K562 (cell line): ENCODE data around the gene STRA8. TPM values are rescaled to one million over a fixed set of nuclear protein-coding genes. Genes with fewer than 3 reads are reported as not detected.

Source experiments
- ATAC-seq: fragments of 200-7000 bp; cut with Tn5 transposase; 3 replicates; pipeline ENCODE4 v1.9.1; 2020; ENCODE audit warnings: moderate library complexity
- BruUV-seq: library from RNA; stranded (reverse); fragments of 400-500 nt; replicated peaks from 2 replicates; lab custom pipeline; 2021; lab: Mats Ljungman, UMichigan
- CTCF ChIA-PET: fragments of 300-600 bp; formaldehyde crosslinking; extraction: SDS; loops from one replicate; lab custom pipeline; 2021; ENCODE audit warnings: low intra/inter-chr PET ratio; lab: Yijun Ruan, JAX
- POLR2A ChIA-PET: fragments of 300-600, 350-650 bp; sonication (Branson Sonifier 250); formaldehyde crosslinking; extraction: SDS; loops from one replicate; lab custom pipeline; 2021; ENCODE audit warnings: antibody characterized with exemption, inconsistent platforms; lab: Yijun Ruan, JAX
- DNase-seq, 4 experiments: peaks; one replicate each; pipeline versions ENCODE4 v3.0.0 to v3.0.0-alpha.2; 2011 to 2018; ENCODE audit warnings: low spot score in 3 of 4, mixed read lengths in 3 of 4; ENCODE audit errors: extremely low read depth in 1 of 4
- FAIRE-seq: peaks from 2 replicates; lab custom pipeline; 2011; peaks lifted over from hg19 to GRCh38; lab: Jason Lieb, UNC
- H2AFZ ChIP-seq: 2 replicates; pipeline ENCODE4 v1.6.0; 2011; ENCODE audit warnings: low read depth, low read length, control low read depth, inconsistent platforms
- H3K27ac ChIP-seq: fragments of 200-600 bp; 3 replicates; pipeline ENCODE4 v1.8.0; 2011; ENCODE audit warnings: low read depth, mild to moderate bottlenecking, control low read depth, inconsistent platforms, low read length, moderate library complexity, mixed read lengths; ENCODE audit errors: extremely low read depth
- H3K27me3 ChIP-seq, 2 experiments: fragments of 300-600 bp in 1 of 2; 2 replicates in 1 of 2; 3 replicates in 1 of 2; pipeline versions ENCODE4 v1.6.0 to v1.8.0; 2011; ENCODE audit warnings: inconsistent platforms in 2 of 2, low read length in 2 of 2, mild to moderate bottlenecking in 1 of 2, mixed read lengths in 1 of 2, moderate library complexity in 1 of 2; ENCODE audit not compliant: control insufficient read depth in 2 of 2, insufficient read depth in 2 of 2
- H3K36me3 ChIP-seq: fragments of 300-600 bp; 3 replicates; pipeline ENCODE4 v1.8.0; 2011; ENCODE audit warnings: mild to moderate bottlenecking, low read length, inconsistent platforms; ENCODE audit not compliant: control insufficient read depth, insufficient read depth
- H3K4me1 ChIP-seq, 2 experiments: fragments of 200-600 bp in 1 of 2; replicated peaks in 1 of 2; 2 replicates in 1 of 2; 3 replicates in 1 of 2; pipeline versions ENCODE4 v1.5.1 to v1.8.0; 2011; ENCODE audit warnings: inconsistent platforms in 2 of 2, low read length in 2 of 2, mild to moderate bottlenecking in 1 of 2, mixed read lengths in 1 of 2, moderate library complexity in 1 of 2; ENCODE audit not compliant: control insufficient read depth in 2 of 2, insufficient read depth in 2 of 2
- H3K4me2 ChIP-seq: 2 replicates; pipeline ENCODE4 v1.6.1; 2011; ENCODE audit warnings: low read length, control low read depth, inconsistent platforms, mixed read lengths; ENCODE audit not compliant: insufficient read depth
- H3K4me3 ChIP-seq: fragments of 200-600 bp; sonication (generic), shearing (Covaris generic); 2 replicates; pipeline ENCODE4 v1.5.1; 2016; ENCODE audit warnings: control low read depth, inconsistent platforms
- H3K79me2 ChIP-seq: fragments of 200-600 bp; 3 replicates; pipeline ENCODE4 v1.8.0; 2011; ENCODE audit warnings: low read length, inconsistent platforms; ENCODE audit not compliant: control insufficient read depth, insufficient read depth
- H3K9ac ChIP-seq, 2 experiments: 2 replicates each; pipeline versions ENCODE4 v1.6.0 to v1.6.1; 2011; ENCODE audit warnings: low read depth in 2 of 2, low read length in 2 of 2, control low read depth in 1 of 2, inconsistent platforms in 1 of 2, mild to moderate bottlenecking in 1 of 2, mixed read lengths in 1 of 2; ENCODE audit not compliant: insufficient read depth in 1 of 2
- H3K9me1 ChIP-seq: one replicate; pipeline ENCODE4 v1.6.0; 2011; ENCODE audit warnings: inconsistent platforms, mild to moderate bottlenecking, low read length, moderate library complexity; ENCODE audit not compliant: control insufficient read depth, insufficient read depth
- H3K9me3 ChIP-seq: replicated peaks from 2 replicates; pipeline ENCODE4 v1.5.1; 2011; ENCODE audit warnings: low read depth, low read length, inconsistent platforms; ENCODE audit not compliant: control insufficient read depth, insufficient read depth
- H4K20me1 ChIP-seq: replicated peaks from 2 replicates; pipeline ENCODE4 v1.6.1; 2011; ENCODE audit warnings: low read length, inconsistent platforms, mixed read lengths; ENCODE audit not compliant: control insufficient read depth, insufficient read depth
- FOXJ2 ChIP-seq: fragments of 200-800 bp; sonication (Bioruptor generic); IDR thresholded peaks from 2 replicates; pipeline ENCODE4 v1.6.1; 2016; ENCODE audit warnings: missing genetic modification characterization, missing compliant biosample characterization
- HSF4 ChIP-seq: fragments of 250-450 bp; sonication (Bioruptor Pico); IDR thresholded peaks from 2 replicates; pipeline ENCODE4 v2.1.2; 2022; ENCODE audit warnings: mild to moderate bottlenecking, moderate library complexity, borderline replicate concordance
- L3MBTL2 ChIP-seq: fragments of 450-650 bp; IDR thresholded peaks from 2 replicates; pipeline ENCODE4 v1.6.1; 2016; ENCODE audit warnings: mild to moderate bottlenecking, moderate library complexity
- SRSF9 ChIP-seq: fragments of 200-400 bp; formaldehyde crosslinking; IDR thresholded peaks from 2 replicates; pipeline ENCODE4 v1.6.1; 2017; ENCODE audit warnings: low read depth, low read length, borderline replicate concordance
- TCF7L2 ChIP-seq: fragments of 150-350 bp; IDR thresholded peaks from 2 replicates; pipeline ENCODE4 v1.6.1; 2016; ENCODE audit warnings: low read depth, mild to moderate bottlenecking, low read length, moderate library complexity
- WHSC1 ChIP-seq: IDR thresholded peaks from one replicate; pipeline ENCODE4 v1.6.1; 2012; ENCODE audit warnings: low read length, control low read depth, inconsistent platforms
- ZC3H4 ChIP-seq: sonication (generic); formaldehyde crosslinking; IDR thresholded peaks from 2 replicates; pipeline ENCODE4 v1.9.0; 2021; ENCODE audit warnings: missing genetic modification reagents, borderline replicate concordance
- WGBS: fragments of 100-300 bp; shearing (Covaris generic); methylation state at CpG from one replicate; pipeline ENCODE4 v1.1.6; 2016; ENCODE audit warnings: low coverage, mixed read lengths; ENCODE audit not compliant: insufficient coverage; ENCODE audit errors: missing lambda C conversion rate; 5-methylcytosine and 5-hydroxymethylcytosine counted together
- in situ Hi-C: fragments of 300-500 bp; cut with MboI; formaldehyde crosslinking; loops from 4 replicates; pipeline ENCODE4 v1.15.0; 2018; ENCODE audit warnings: inconsistent platforms, mixed read lengths
- intact Hi-C: fragments of 100-400 bp; cut with micrococcal nuclease; formaldehyde crosslinking; loops from 2 replicates; pipeline ENCODE4 v1.14.2; 2022
- polyA plus RNA-seq, 8 experiments: library from polyadenylated mRNA; depleted of rRNA in 4 of 8; stranded (reverse) in 5 of 8; unstranded in 3 of 8; fragments of >200 nt; fragmentation: Nextera tagmentation in 2 of 8; fragmentation: Illumina TruSeq in 1 of 8; extraction: Ambion mirVana in 2 of 8; extraction: Trizol in 1 of 8; gene quantifications; 2 replicates each; pipeline versions ENCODE4 v1.2.1 to v1.2.3, GENCODE V29; 2011 to 2014; ENCODE audit warnings: inconsistent platforms in 1 of 8, missing spikeins in 1 of 8
- total RNA-seq, 7 experiments: library from RNA; depleted of rRNA in 6 of 7; stranded (reverse); fragments of >200 nt in 6 of 7; fragmentation: Illumina TruSeq in 2 of 7; extraction: Trizol in 2 of 7; gene quantifications; 2 replicates each; pipeline versions ENCODE4 v1.2.1 to v1.2.3, GENCODE V29; 2011 to 2021; ENCODE audit warnings: low replicate concordance in 1 of 7
- TF ChIP-seq, protein P1 (sequence below), 2 experiments: fragments of 450-650 bp; IDR thresholded peaks; 2 replicates each; pipeline ENCODE4 v1.6.1; 2016; ENCODE audit warnings: mild to moderate bottlenecking in 2 of 2, borderline replicate concordance in 1 of 2, low read depth in 1 of 2, moderate library complexity in 1 of 2
- TF ChIP-seq, protein P2 (sequence below), 2 experiments: IDR thresholded peaks; 2 replicates each; pipeline ENCODE4 v1.6.1; 2011; ENCODE audit warnings: borderline replicate concordance in 1 of 2, control low read depth in 1 of 2, low read depth in 1 of 2, low read length in 1 of 2, mild to moderate bottlenecking in 1 of 2, mixed read lengths in 1 of 2, moderate library complexity in 1 of 2; ENCODE audit not compliant: insufficient read depth in 1 of 2, insufficient read length in 1 of 2, poor library complexity in 1 of 2, severe bottlenecking in 1 of 2; ENCODE audit errors: extremely low read depth in 1 of 2

Gene STRA8
- total and polyA plus RNA-seq, 9 of the 15 experiments (the other 6 are each of a cell fraction or from before 2014, with no cell fraction given), result not detected

DNA sequence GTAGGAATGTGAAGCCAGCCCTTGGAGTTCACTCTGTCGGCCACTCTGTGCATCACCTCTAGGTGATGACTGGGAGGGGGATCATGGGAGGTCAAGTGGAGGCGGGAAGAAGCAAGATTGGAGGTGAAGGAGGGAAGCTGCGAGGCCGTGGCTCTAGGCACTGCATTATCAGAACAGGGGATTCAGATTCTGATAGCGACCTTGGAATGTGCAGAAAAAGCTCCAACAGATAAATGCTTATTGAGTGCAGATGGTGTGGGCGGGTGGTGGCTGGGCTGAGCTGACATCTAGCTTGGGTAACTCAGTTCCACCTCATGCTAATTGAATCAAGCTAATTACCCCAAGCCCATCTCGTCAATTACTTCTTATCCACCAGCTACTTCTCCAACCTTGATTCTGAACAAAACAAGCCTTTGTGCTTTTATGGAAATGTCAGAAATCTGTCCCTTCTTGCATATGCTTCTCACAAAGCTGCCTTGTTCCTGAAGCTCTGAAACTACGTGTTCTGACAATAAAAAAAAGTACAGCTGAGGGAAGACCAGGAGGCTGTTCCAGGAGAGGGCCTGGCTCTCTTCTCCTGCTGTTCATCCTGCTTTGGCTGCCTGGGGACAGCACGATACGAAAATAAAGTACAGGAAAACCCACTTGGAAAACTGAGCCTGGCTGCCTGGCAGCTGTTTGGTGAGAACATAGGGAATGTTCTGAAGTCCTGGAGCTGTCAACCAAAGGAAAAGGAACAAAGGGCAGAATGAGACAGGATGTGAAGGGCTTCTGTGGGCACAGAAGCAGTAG lies 27.5 kb downstream of the STRA8 start:
- no peak overlapping the region for H3K9ac ChIP-seq
- H3K4me1 ChIP-seq, result no peaks in the 10 kb centered on the region
- DNase-seq, result no peak
- in situ Hi-C loops, result no loop called here
- H3K4me3 ChIP-seq, result no peak overlapping the region
- H3K9me3 ChIP-seq, result no peaks in the 10 kb centered on the region
- H3K9me1 ChIP-seq, result no peaks in the 10 kb centered on the region
- peaks cover 55 to 75% of the 10 kb centered on the region in 2 experiments for H3K27me3 ChIP-seq
- H3K4me2 ChIP-seq, result no peak overlapping the region
- intact Hi-C loops, result no loop called here
- no peak overlapping the region for H2AFZ ChIP-seq
- no peaks in the 10 kb centered on the region for H3K79me2 ChIP-seq
- FAIRE-seq, result no peak
- TF ChIP-seq, protein P1, sequence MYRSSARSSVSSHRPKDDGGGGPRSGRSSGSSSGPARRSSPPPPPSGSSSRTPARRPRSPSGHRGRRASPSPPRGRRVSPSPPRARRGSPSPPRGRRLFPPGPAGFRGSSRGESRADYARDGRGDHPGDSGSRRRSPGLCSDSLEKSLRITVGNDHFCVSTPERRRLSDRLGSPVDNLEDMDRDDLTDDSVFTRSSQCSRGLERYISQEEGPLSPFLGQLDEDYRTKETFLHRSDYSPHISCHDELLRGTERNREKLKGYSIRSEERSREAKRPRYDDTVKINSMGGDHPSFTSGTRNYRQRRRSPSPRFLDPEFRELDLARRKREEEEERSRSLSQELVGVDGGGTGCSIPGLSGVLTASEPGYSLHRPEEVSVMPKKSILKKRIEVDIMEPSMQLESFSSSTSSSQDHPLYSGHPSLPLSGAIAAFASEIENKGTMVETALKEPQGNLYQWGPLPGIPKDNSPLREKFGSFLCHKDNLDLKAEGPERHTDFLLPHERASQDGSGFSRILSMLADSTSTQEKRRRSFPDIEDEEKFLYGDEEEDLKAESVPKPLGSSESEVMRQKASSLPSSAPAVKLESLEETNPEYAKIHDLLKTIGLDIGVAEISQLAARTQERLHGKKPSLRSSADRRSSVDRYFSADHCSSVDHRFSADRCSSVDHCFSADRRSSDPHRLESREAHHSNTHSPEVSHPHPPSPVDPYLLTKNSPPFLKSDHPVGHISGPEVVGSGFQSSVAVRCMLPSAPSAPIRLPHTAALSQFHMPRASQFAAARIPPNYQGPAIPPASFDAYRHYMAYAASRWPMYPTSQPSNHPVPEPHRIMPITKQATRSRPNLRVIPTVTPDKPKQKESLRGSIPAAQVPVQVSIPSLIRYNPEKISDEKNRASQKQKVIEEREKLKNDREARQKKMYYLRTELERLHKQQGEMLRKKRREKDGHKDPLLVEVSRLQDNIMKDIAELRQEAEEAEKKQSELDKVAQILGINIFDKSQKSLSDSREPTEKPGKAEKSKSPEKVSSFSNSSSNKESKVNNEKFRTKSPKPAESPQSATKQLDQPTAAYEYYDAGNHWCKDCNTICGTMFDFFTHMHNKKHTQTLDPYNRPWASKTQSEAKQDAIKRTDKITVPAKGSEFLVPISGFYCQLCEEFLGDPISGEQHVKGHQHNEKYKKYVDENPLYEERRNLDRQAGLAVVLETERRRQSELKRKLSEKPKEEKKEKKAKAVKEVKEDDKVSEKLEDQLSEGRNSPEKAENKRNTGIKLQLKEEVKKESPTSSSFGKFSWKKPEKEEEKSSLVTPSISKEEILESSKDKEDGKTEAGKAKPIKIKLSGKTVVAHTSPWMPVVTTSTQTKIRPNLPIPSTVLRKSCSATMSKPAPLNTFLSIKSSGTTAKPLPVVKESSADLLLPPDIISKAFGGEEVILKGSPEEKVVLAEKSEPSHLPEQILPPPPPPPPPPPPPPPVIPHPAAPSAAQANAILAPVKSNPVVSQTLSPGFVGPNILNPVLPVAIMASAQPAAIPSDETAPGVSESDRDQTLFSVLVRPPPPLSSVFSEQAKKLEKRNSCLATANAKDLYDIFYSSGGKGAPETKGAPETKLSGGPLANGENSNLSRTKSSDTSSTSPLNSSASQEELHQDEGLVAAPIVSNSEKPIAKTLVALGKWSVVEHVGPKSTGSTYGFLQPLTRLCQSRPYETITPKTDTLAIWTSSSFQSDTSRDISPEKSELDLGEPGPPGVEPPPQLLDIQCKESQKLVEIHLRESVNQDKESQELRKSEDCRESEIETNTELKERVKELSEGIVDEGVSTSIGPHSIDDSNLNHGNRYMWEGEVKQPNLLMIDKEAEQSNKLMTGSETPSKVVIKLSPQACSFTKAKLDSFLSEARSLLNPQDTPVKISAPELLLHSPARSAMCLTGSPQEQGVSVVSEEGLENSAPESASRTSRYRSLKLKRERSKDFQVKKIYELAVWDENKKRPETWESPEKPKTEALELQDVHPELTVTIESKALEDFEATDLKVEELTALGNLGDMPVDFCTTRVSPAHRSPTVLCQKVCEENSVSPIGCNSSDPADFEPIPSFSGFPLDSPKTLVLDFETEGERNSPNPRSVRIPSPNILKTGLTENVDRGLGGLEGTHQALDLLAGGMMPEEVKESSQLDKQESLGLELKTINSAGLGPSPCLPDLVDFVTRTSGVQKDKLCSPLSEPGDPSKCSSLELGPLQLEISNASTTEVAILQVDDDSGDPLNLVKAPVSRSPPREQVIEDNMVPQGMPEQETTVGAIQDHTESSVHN (IDR thresholded peaks at IDR 0.05; ENCODE audit: borderline replicate concordance in 1 of 2, low read depth in 1 of 2), result no peak
- no peak for TF ChIP-seq FOXJ2
- TF ChIP-seq TCF7L2, result no peak
- peak; percentile 68 for TF ChIP-seq L3MBTL2
- no peak for TF ChIP-seq WHSC1
- TF ChIP-seq ZC3H4 (CRISPR knock-in tag), result no peak
- no peak for TF ChIP-seq HSF4 (CRISPR knock-in tag)
- TF ChIP-seq, protein P2, sequence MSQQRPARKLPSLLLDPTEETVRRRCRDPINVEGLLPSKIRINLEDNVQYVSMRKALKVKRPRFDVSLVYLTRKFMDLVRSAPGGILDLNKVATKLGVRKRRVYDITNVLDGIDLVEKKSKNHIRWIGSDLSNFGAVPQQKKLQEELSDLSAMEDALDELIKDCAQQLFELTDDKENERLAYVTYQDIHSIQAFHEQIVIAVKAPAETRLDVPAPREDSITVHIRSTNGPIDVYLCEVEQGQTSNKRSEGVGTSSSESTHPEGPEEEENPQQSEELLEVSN (IDR thresholded peaks at IDR 0.05; ENCODE audit: borderline replicate concordance in 1 of 2, extremely low read depth in 1 of 2, insufficient read depth in 1 of 2, insufficient read length in 1 of 2, low read depth in 1 of 2, low read length in 1 of 2, poor library complexity in 1 of 2, severe bottlenecking in 1 of 2), result peak; percentile 32 to 83
- TF ChIP-seq SRSF9, result no peak
- H4K20me1 ChIP-seq, result no peaks in the 10 kb centered on the region
- WGBS, result 1% methylated on average over 10 of the region's 10 CpGs
- POLR2A ChIA-PET, result interaction anchor here (0.6 to 1.2 kb wide), 2 partner anchors 13 to 57 kb away, joined by 3 to 4 read pairs; no protein-coding TSS in a partner anchor
- 0 out of 3 replicates have a peak, but pooled peaks have one; percentile 32 for ATAC-seq
- CTCF ChIA-PET, result no interaction called here
- BruUV-seq, result no TSS peak
- H3K36me3 ChIP-seq, result no peaks in the 10 kb centered on the region
- no peak overlapping the region for H3K27ac ChIP-seq
